ENCODE measurements around the gene GALNTL6.
"Not testable (repeated sequence)": the region's sequence is repeated elsewhere in the genome, so short reads cannot be mapped to it uniquely, and the experiment has no call there.

GALNTL6 gene

GRCh38 chr4:172970189-172970588, 1157.0 kb downstream of the GALNTL6 start:
- not testable (repeated sequence) for DNase-seq

- no peak for DNase-seq
These were observed 1161.4 kb downstream of the GALNTL6 start for GRCh38 chr4:172974586-172974985.

GRCh38 chr4:172975651-172976229, 1162.5 kb downstream of the GALNTL6 start:
- no peak for DNase-seq

GRCh38 chr4:172977491-172978041, 1164.4 kb downstream of the GALNTL6 start:
- DNase-seq, result not testable (repeated sequence)

GRCh38 chr4:172978848-172979247, 1165.6 kb downstream of the GALNTL6 start:
- DNase-seq, result no peak

GRCh38 chr4:172979332-172979731, 1166.1 kb downstream of the GALNTL6 start:
- no peak for DNase-seq

- no peak for DNase-seq
These were observed 1167.0 kb downstream of the GALNTL6 start for GRCh38 chr4:172980219-172980618.

- DNase-seq, result no peak
These were observed 1169.0 kb downstream of the GALNTL6 start for GRCh38 chr4:172982151-172982590.

- no peak for DNase-seq
These were observed 1169.8 kb downstream of the GALNTL6 start for GRCh38 chr4:172983014-172983413.

GRCh38 chr4:172983631-172984030, 1170.4 kb downstream of the GALNTL6 start:
- DNase-seq, result no peak

- DNase-seq, result no peak
These were observed 1172.3 kb downstream of the GALNTL6 start for GRCh38 chr4:172985552-172985951.

- DNase-seq, result no peak
These were observed 1172.9 kb downstream of the GALNTL6 start for GRCh38 chr4:172986114-172986513.

- no peak for DNase-seq
These were observed 1177.0 kb downstream of the GALNTL6 start for GRCh38 chr4:172989984-172990820.

- no peak for DNase-seq
These were observed 1179.6 kb downstream of the GALNTL6 start for GRCh38 chr4:172992648-172993378.

- DNase-seq, result no peak
These were observed 1182.0 kb downstream of the GALNTL6 start for GRCh38 chr4:172995161-172995560.

- no peak for DNase-seq
These were observed 1182.5 kb downstream of the GALNTL6 start for GRCh38 chr4:172995704-172996103.

GRCh38 chr4:172996571-172997216, 1183.5 kb downstream of the GALNTL6 start:
- DNase-seq, result no peak

GRCh38 chr4:172997217-172997609, 1184.0 kb downstream of the GALNTL6 start:
- no peak for DNase-seq

- no peak for DNase-seq
These were observed 1184.7 kb downstream of the GALNTL6 start for GRCh38 chr4:172997856-172998255.

- no peak for DNase-seq
These were observed 1185.6 kb downstream of the GALNTL6 start for GRCh38 chr4:172998527-172999469.

GRCh38 chr4:173001571-173001970, 1188.4 kb downstream of the GALNTL6 start:
- DNase-seq, result no peak

Measured in GOT3 (cell line).